WTC11 (cell line): ENCODE data around the gene PTPRN2. TPM values are rescaled to one million over a fixed set of nuclear protein-coding genes. Genes with fewer than 3 reads are reported as not detected.

Experiments
- ATAC-seq: fragments of 200-7000 bp; cut with Tn5 transposase; 2 replicates; pipeline ENCODE4 v1.10.0; 2021; ENCODE audit warnings: mild to moderate bottlenecking, moderate library complexity
- CTCF ChIA-PET: fragments of 300-600 bp; sonication (Branson Sonifier 250); formaldehyde crosslinking; loops from one replicate; lab custom pipeline; 2021; ENCODE audit warnings: antibody characterized with exemption; lab: Charles Lee
- POLR2A ChIA-PET: fragments of 350-600 bp; sonication (Branson Sonifier 250); formaldehyde crosslinking; loops from one replicate; lab custom pipeline; 2021; ENCODE audit warnings: antibody characterized with exemption; lab: Charles Lee
- DNase-seq: peaks from one replicate; pipeline ENCODE4 v3.0.0; 2021; ENCODE audit warnings: low spot score
- H3K27ac Mint-ChIP-seq: 2 replicates; pipeline ENCODE4 v1.8.0; 2021; ENCODE audit warnings: mixed read lengths
- H3K27me3 Mint-ChIP-seq: 2 replicates; pipeline ENCODE4 v1.8.0; 2021; ENCODE audit warnings: low read depth, mild to moderate bottlenecking, moderate library complexity, mixed read lengths
- H3K36me3 Mint-ChIP-seq: 2 replicates; pipeline ENCODE4 v1.8.0; 2021; ENCODE audit warnings: mixed read lengths
- H3K4me1 Mint-ChIP-seq: 2 replicates; pipeline ENCODE4 v1.8.0; 2022; ENCODE audit warnings: mixed read lengths
- H3K4me3 Mint-ChIP-seq: 2 replicates; pipeline ENCODE4 v1.8.0; 2021; ENCODE audit warnings: mild to moderate bottlenecking, moderate library complexity, mixed read lengths
- H3K9me3 Mint-ChIP-seq: 2 replicates; pipeline ENCODE4 v1.8.0; 2021; ENCODE audit warnings: mixed read lengths
- CBFB ChIP-seq: sonication (generic); formaldehyde crosslinking; IDR thresholded peaks from 2 replicates; pipeline ENCODE4 v1.8.1; 2022; ENCODE audit warnings: mild to moderate bottlenecking, low read depth, missing genetic modification reagents
- CDX4 ChIP-seq: fragments of 250-450 bp; sonication (Bioruptor Pico); IDR thresholded peaks from 2 replicates; pipeline ENCODE4 v1.9.0; 2021; ENCODE audit warnings: moderate library complexity, mild to moderate bottlenecking, inconsistent platforms, borderline replicate concordance
- CTCF ChIP-seq: fragments of 200-600 bp; IDR thresholded peaks from 2 replicates; pipeline ENCODE4 v1.8.0; 2022; ENCODE audit warnings: antibody characterized with exemption
- FOXJ3 ChIP-seq: sonication (generic); formaldehyde crosslinking; IDR thresholded peaks from 2 replicates; pipeline ENCODE4 v1.9.0; 2021; ENCODE audit warnings: missing genetic modification reagents, mild to moderate bottlenecking, borderline replicate concordance
- IRF1 ChIP-seq: sonication (generic); formaldehyde crosslinking; IDR thresholded peaks from 2 replicates; pipeline ENCODE4 v1.8.0; 2023; ENCODE audit warnings: missing genetic modification reagents
- MLX ChIP-seq: sonication (generic); formaldehyde crosslinking; IDR thresholded peaks from 2 replicates; pipeline ENCODE4 v1.8.1; 2023; ENCODE audit warnings: mild to moderate bottlenecking, missing genetic modification reagents, moderate library complexity
- MYBL2 ChIP-seq: sonication (generic); formaldehyde crosslinking; IDR thresholded peaks from 2 replicates; pipeline ENCODE4 v1.8.1; 2023; ENCODE audit warnings: mild to moderate bottlenecking, moderate library complexity, missing genetic modification reagents
- NFE2L1 ChIP-seq: sonication (generic); formaldehyde crosslinking; IDR thresholded peaks from 2 replicates; pipeline ENCODE4 v1.8.1; 2023; ENCODE audit warnings: missing genetic modification reagents
- NR1H2 ChIP-seq: sonication (generic); formaldehyde crosslinking; IDR thresholded peaks from 2 replicates; pipeline ENCODE4 v1.9.0; 2021; ENCODE audit warnings: mild to moderate bottlenecking, moderate library complexity, missing genetic modification reagents
- PRDM15 ChIP-seq: sonication (generic); formaldehyde crosslinking; IDR thresholded peaks from 2 replicates; pipeline ENCODE4 v1.8.0; 2022; ENCODE audit warnings: missing genetic modification reagents
- RORB ChIP-seq: fragments of 250-450 bp; sonication (Bioruptor Pico); IDR thresholded peaks from 2 replicates; pipeline ENCODE4 v1.9.0; 2021; ENCODE audit warnings: mild to moderate bottlenecking
- SP1 ChIP-seq: sonication (generic); formaldehyde crosslinking; conservative IDR thresholded peaks from 2 replicates; pipeline ENCODE4 v1.8.1; 2022; ENCODE audit warnings: missing genetic modification reagents
- ZBTB21 ChIP-seq: sonication (generic); formaldehyde crosslinking; IDR thresholded peaks from 2 replicates; pipeline ENCODE4 v1.8.1; 2023; ENCODE audit warnings: mild to moderate bottlenecking, missing genetic modification reagents, borderline replicate concordance
- ZNF263 ChIP-seq: sonication (generic); formaldehyde crosslinking; IDR thresholded peaks from 2 replicates; pipeline ENCODE4 v1.8.1; 2022; ENCODE audit warnings: low read depth, mild to moderate bottlenecking, moderate library complexity, missing genetic modification reagents
- ZNF281 ChIP-seq: sonication (generic); formaldehyde crosslinking; IDR thresholded peaks from 2 replicates; pipeline ENCODE4 v1.8.0; 2023; ENCODE audit warnings: mild to moderate bottlenecking, missing genetic modification reagents
- ZNF425 ChIP-seq: fragments of 250-450 bp; sonication (Bioruptor Pico); conservative IDR thresholded peaks from 2 replicates; pipeline ENCODE4 v1.9.0; 2021; ENCODE audit warnings: mild to moderate bottlenecking
- total RNA-seq: library from RNA; stranded (reverse); gene quantifications from 3 replicates; pipeline ENCODE4 v1.2.3, GENCODE V29; 2021

The PTPRN2 gene
- total RNA-seq, 1 experiment from 2014 or later, result 4.7 TPM

- TF ChIP-seq ZNF263 (CRISPR knock-in tag), result no peak
- TF ChIP-seq CBFB (CRISPR knock-in tag), result no peak
- TF ChIP-seq, all 79 proteins: peak for 0
These were observed 511.0 kb downstream of the PTPRN2 start (continued) for GRCh38 chr7:158076656-158077055.

GRCh38 chr7:158076215-158076614, 511.4 kb downstream of the PTPRN2 start:
- DNase-seq, result no peak
- Mint-ChIP-seq H3K36me3 (peaks cover 34% of the 10 kb centered on the region), H3K27ac (no peak overlapping the region), H3K4me3 (no peak overlapping the region)
- ATAC-seq, result no peak
- TF ChIP-seq RORB (no peak), ZBTB21 (CRISPR knock-in tag) (no peak), ZNF425 (CRISPR knock-in tag) (no peak), NFE2L1 (CRISPR knock-in tag) (no peak), MYBL2 (CRISPR knock-in tag) (no peak), ZNF281 (no peak), CTCF (no peak), PRDM15 (CRISPR knock-in tag) (no peak), FOXJ3 (CRISPR knock-in tag) (no peak), NR1H2 (CRISPR knock-in tag) (no peak), SP1 (CRISPR knock-in tag) (no peak), MLX (CRISPR knock-in tag) (no peak), IRF1 (CRISPR knock-in tag) (no peak), CDX4 (CRISPR knock-in tag) (no peak)
- TF ChIP-seq, all 79 proteins: peak for 0
- Mint-ChIP-seq H3K27me3 (no peaks in the 10 kb centered on the region; the same call in 1 of the 2 replicates), H3K9me3 (peaks cover 13% of the 10 kb centered on the region), H3K4me1 (no peaks in the 10 kb centered on the region)
- ChIA-PET CTCF (no interaction called here), POLR2A (no interaction called here)
